IPS-NIHi11 (cell line): Measurements from ENCODE around the gene GPR15.

ENCODE experiments used
- DNase-seq: peaks from one replicate; pipeline ENCODE4 v3.0.0; 2012; ENCODE audit warnings: mixed read lengths, low spot score

GPR15 gene

GRCh38 chr3:98530676-98531075 is 1.1 kb upstream of the GPR15 start:
- no peak for DNase-seq

- DNase-seq = no peak
Measured at GRCh38 chr3:98532275-98532637, 478 bp downstream of the GPR15 start.

GRCh38 chr3:98532709-98533571 is 1.2 kb downstream of the GPR15 start:
- no peak for DNase-seq

- no peak for DNase-seq
Measured at GRCh38 chr3:98534168-98534567, 2.4 kb downstream of the GPR15 start.

GRCh38 chr3:98534734-98535133 is 3.0 kb downstream of the GPR15 start:
- no peak for DNase-seq

- DNase-seq = no peak
Measured at GRCh38 chr3:98536456-98537017, 4.8 kb downstream of the GPR15 start.

- no peak for DNase-seq
Measured at GRCh38 chr3:98540346-98540745, 8.6 kb downstream of the GPR15 start.

GRCh38 chr3:98541695-98542094 is 9.9 kb downstream of the GPR15 start:
- no peak for DNase-seq

GRCh38 chr3:98542623-98543022 is 10.8 kb downstream of the GPR15 start:
- no peak for DNase-seq

- DNase-seq = no peak
Measured at GRCh38 chr3:98545940-98546339, 14.2 kb downstream of the GPR15 start.

GRCh38 chr3:98548544-98548943 is 16.8 kb downstream of the GPR15 start:
- no peak for DNase-seq

GRCh38 chr3:98550833-98551232 is 19.1 kb downstream of the GPR15 start:
- no peak for DNase-seq

- no peak for DNase-seq
Measured at GRCh38 chr3:98551236-98551635, 19.5 kb downstream of the GPR15 start.

GRCh38 chr3:98551754-98552153 is 20.0 kb downstream of the GPR15 start:
- DNase-seq = no peak

- DNase-seq = no peak
Measured at GRCh38 chr3:98552232-98553020, 20.6 kb downstream of the GPR15 start.

- DNase-seq = no peak
Measured at GRCh38 chr3:98553021-98553563, 21.3 kb downstream of the GPR15 start.

GRCh38 chr3:98553753-98554152 is 22.0 kb downstream of the GPR15 start:
- DNase-seq = no peak

- DNase-seq = no peak
Measured at GRCh38 chr3:98554580-98554979, 22.8 kb downstream of the GPR15 start.

GRCh38 chr3:98555025-98555379 is 23.2 kb downstream of the GPR15 start:
- no peak for DNase-seq

GRCh38 chr3:98556164-98557130 is 24.7 kb downstream of the GPR15 start:
- no peak for DNase-seq

GRCh38 chr3:98557324-98558010 is 25.7 kb downstream of the GPR15 start:
- DNase-seq = no peak
